MM.1S (cell line): Measurements from ENCODE around the gene ZFHX3.

Experiments used
- DNase-seq: peaks from one replicate; pipeline ENCODE4 v3.0.0-alpha.2; 2015
- H2AFZ ChIP-seq: fragments of 300-600 bp; sonication (generic); 2 replicates; pipeline ENCODE4 v1.6.0; 2016; ENCODE audit warnings: antibody characterized with exemption, low read length
- H3F3A ChIP-seq: fragments of 300-600 bp; sonication (generic); 2 replicates; pipeline ENCODE4 v1.6.1; 2016; ENCODE audit warnings: mild to moderate bottlenecking, antibody characterized with exemption, low read length, moderate library complexity, mixed read lengths; ENCODE audit not compliant: insufficient read depth
- H3K27ac ChIP-seq: fragments of 300-600 bp; sonication (generic); 2 replicates; pipeline ENCODE4 v1.5.1; 2016; ENCODE audit warnings: mild to moderate bottlenecking, low read length
- H3K27me3 ChIP-seq: fragments of 300-600 bp; sonication (generic); replicated peaks from 2 replicates; pipeline ENCODE4 v1.6.0; 2016; ENCODE audit warnings: low read length; ENCODE audit not compliant: insufficient read depth
- H3K36me3 ChIP-seq: fragments of 300-600 bp; sonication (generic); replicated peaks from 2 replicates; pipeline ENCODE4 v1.6.1; 2016; ENCODE audit warnings: mild to moderate bottlenecking, low read length, mixed read lengths; ENCODE audit not compliant: insufficient read depth
- H3K4me1 ChIP-seq: fragments of 300-600 bp; sonication (generic); 2 replicates; pipeline ENCODE4 v1.6.1; 2016; ENCODE audit warnings: low read length, mixed read lengths
- H3K4me2 ChIP-seq: fragments of 300-600 bp; sonication (generic); 2 replicates; pipeline ENCODE4 v1.6.0; 2016; ENCODE audit warnings: low read depth, low read length
- H3K4me3 ChIP-seq: fragments of 300-600 bp; sonication (generic); 2 replicates; pipeline ENCODE4 v1.5.1; 2016; ENCODE audit warnings: low read length, mixed read lengths
- H3K79me2 ChIP-seq: fragments of 300-600 bp; sonication (generic); 2 replicates; pipeline ENCODE4 v1.6.1; 2016; ENCODE audit warnings: mixed run types, low read length, mixed read lengths
- H3K9ac ChIP-seq: fragments of 300-600 bp; sonication (generic); 2 replicates; pipeline ENCODE4 v1.6.1; 2016; ENCODE audit warnings: low read length, mixed read lengths
- H3K9me2 ChIP-seq: fragments of 300-600 bp; sonication (generic); replicated peaks from 2 replicates; pipeline ENCODE4 v1.6.1; 2016; ENCODE audit warnings: mild to moderate bottlenecking, low read length, mixed read lengths; ENCODE audit not compliant: insufficient read depth
- H3K9me3 ChIP-seq: fragments of 300-600 bp; sonication (generic); replicated peaks from 2 replicates; pipeline ENCODE4 v1.6.1; 2016; ENCODE audit warnings: mild to moderate bottlenecking, low read length, mixed read lengths; ENCODE audit not compliant: insufficient read depth
- H4K20me1 ChIP-seq: fragments of 300-600 bp; sonication (generic); 2 replicates; pipeline ENCODE4 v1.6.1; 2016; ENCODE audit warnings: mild to moderate bottlenecking, low read length, moderate library complexity, mixed read lengths; ENCODE audit not compliant: insufficient read depth
- EZH2 ChIP-seq: fragments of 300-600 bp; sonication (generic); optimal IDR thresholded peaks from 2 replicates; pipeline ENCODE3; 2017; ENCODE audit warnings: low read depth, mild to moderate bottlenecking, antibody characterized with exemption, low read length, mixed read lengths
- EZH2phosphoT487 ChIP-seq: fragments of 300-600 bp; sonication (generic); IDR thresholded peaks from 2 replicates; pipeline ENCODE4 v1.6.1; 2018; ENCODE audit warnings: antibody characterized with exemption, low read length
- TF ChIP-seq, protein P1 (sequence below): fragments of 300-600 bp; sonication (generic); IDR thresholded peaks from 2 replicates; pipeline ENCODE4 v1.5.1; 2016; ENCODE audit warnings: antibody characterized with exemption, low read length, mixed read lengths

ZFHX3 gene

DNA sequence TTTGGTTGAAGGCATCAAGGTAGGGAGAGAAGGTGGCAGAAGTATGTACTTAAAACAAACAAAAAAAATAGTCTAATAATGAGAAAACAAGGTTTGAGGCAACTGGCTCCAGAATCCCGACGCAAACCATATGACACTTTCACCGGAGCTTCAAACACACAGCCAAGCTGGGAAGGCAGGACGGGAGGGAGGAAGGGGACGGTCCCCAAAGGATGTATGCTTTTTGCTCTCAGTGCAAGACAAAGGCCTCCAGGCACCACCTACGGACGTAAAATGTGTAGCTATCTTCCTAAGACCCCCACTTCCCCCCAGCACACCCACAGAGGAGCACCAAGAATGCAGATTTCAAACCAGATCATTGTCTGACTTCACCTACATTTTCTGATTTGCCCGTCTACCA lies 102.3 kb downstream of the ZFHX3 start:
- TF ChIP-seq EZH2 (no peak), EZH2phosphoT487 (no peak)
- TF ChIP-seq, protein P1, sequence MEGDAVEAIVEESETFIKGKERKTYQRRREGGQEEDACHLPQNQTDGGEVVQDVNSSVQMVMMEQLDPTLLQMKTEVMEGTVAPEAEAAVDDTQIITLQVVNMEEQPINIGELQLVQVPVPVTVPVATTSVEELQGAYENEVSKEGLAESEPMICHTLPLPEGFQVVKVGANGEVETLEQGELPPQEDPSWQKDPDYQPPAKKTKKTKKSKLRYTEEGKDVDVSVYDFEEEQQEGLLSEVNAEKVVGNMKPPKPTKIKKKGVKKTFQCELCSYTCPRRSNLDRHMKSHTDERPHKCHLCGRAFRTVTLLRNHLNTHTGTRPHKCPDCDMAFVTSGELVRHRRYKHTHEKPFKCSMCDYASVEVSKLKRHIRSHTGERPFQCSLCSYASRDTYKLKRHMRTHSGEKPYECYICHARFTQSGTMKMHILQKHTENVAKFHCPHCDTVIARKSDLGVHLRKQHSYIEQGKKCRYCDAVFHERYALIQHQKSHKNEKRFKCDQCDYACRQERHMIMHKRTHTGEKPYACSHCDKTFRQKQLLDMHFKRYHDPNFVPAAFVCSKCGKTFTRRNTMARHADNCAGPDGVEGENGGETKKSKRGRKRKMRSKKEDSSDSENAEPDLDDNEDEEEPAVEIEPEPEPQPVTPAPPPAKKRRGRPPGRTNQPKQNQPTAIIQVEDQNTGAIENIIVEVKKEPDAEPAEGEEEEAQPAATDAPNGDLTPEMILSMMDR, result no peak
- Histone ChIP-seq H3K9ac (no peak overlapping the region), H3K4me3 (no peak overlapping the region), H2AFZ (no peak overlapping the region), H4K20me1 (no peaks in the 10 kb centered on the region), H3K4me1 (no peaks in the 10 kb centered on the region), H3K79me2 (no peaks in the 10 kb centered on the region), H3K4me2 (no peak overlapping the region), H3K9me3 (no peaks in the 10 kb centered on the region), H3K27ac (no peak overlapping the region), H3K9me2 (no peaks in the 10 kb centered on the region), H3F3A (no peaks in the 10 kb centered on the region), H3K36me3 (no peaks in the 10 kb centered on the region), H3K27me3 (no peaks in the 10 kb centered on the region)
- DNase-seq, result no peak

DNA sequence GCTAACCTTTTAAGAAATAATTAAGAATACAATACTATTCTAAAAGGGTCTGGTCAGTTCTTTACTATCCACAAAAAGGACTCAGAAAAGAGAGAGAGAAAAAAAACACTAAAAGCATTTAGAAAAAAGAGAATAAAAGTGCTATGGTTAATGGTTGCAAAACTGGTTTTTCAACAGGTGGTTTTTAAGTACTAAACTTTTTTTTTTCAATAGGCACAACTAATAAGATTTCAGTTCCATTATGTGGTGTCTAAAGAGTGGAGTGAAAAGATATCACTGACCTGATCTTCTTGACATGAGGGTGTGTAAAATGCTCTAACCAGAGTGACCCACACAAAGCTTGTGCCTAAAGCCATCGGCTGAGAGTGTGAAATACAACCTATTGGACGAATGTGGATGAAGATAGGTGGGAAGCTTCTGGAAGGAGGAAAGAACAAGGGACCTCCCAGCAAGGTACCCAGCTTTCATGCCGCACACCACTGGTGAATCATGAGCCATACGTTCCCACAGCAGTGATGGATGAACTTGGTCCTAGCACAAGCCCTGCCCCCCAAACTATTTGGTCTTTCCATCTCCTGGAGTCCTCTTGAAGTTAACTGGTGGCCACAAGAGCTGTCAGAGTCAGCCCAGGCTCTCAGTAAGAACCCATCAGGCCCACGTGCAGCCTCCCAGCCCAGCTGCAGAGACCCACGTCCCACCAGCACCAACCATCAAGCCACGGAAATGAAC lies 103.0 kb downstream of the ZFHX3 start:
- Histone ChIP-seq H4K20me1 (no peaks in the 10 kb centered on the region), H3K79me2 (no peaks in the 10 kb centered on the region), H3K9me3 (no peaks in the 10 kb centered on the region), H3K36me3 (no peaks in the 10 kb centered on the region), H3K9ac (no peak overlapping the region), H3F3A (no peaks in the 10 kb centered on the region), H3K27me3 (no peaks in the 10 kb centered on the region), H3K9me2 (no peaks in the 10 kb centered on the region), H3K4me1 (no peaks in the 10 kb centered on the region), H3K4me2 (no peak overlapping the region), H3K4me3 (no peak overlapping the region), H2AFZ (no peak overlapping the region), H3K27ac (no peak overlapping the region)
- no peak for DNase-seq
- no peak for TF ChIP-seq EZH2phosphoT487
- TF ChIP-seq, protein P1, result no peak
- no peak for TF ChIP-seq EZH2

DNA sequence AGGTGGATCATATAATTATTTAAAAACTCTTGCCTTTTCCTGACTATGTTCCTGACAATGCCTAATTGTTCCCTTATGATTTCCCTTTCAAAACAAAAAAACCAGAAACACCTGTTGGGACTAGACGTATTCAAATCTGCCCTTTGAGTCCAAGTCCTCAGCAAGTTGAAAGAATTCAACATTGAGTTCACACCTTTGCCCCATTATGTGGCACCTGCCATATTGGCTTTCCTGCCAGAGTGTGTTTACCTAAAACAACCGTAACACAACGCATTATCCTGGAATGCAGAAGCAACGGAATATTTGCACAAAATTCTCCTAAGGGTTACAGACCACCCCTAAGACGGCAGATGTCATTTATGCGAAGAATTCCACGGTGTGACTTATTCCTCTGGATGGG lies 105.9 kb downstream of the ZFHX3 start:
- Histone ChIP-seq H3K27me3 (no peaks in the 10 kb centered on the region), H3K36me3 (no peaks in the 10 kb centered on the region), H3F3A (no peaks in the 10 kb centered on the region), H3K4me2 (no peak overlapping the region), H3K9me3 (no peaks in the 10 kb centered on the region), H3K9ac (no peak overlapping the region), H4K20me1 (no peaks in the 10 kb centered on the region), H3K27ac (no peak overlapping the region), H3K9me2 (no peaks in the 10 kb centered on the region), H3K79me2 (no peaks in the 10 kb centered on the region), H2AFZ (no peak overlapping the region), H3K4me1 (no peaks in the 10 kb centered on the region), H3K4me3 (no peak overlapping the region)
- no peak for DNase-seq
- TF ChIP-seq EZH2phosphoT487 (no peak), EZH2 (no peak)
- TF ChIP-seq, protein P1, result no peak
